Body of pancreas (tissue), 4 donors: ENCODE measurements around the gene YEATS2. TPM values are rescaled to one million over a fixed set of nuclear protein-coding genes. Genes with fewer than 3 reads are reported as not detected.
"Not testable (repeated sequence)": the region's sequence is repeated elsewhere in the genome, so short reads cannot be mapped to it uniquely, and the experiment has no call there.

ENCODE experiments used
- ATAC-seq: fragments of 150-250 bp; one replicate; pipeline ENCODE4 v1.9.1; 2016
- DNase-seq, 4 donors: peaks; one replicate each; pipeline ENCODE4 v3.0.0-alpha.2; 2019
- H3K27ac ChIP-seq, 4 donors: fragments of 200-600 bp; sonication (generic); 1 replicate in 3 of 4; 2 replicates in 1 of 4; pipeline versions ENCODE4 v1.5.1 to v1.6.1; 2016 to 2019; ENCODE audit warnings: mild to moderate bottlenecking in 1 of 4, mixed read lengths in 1 of 4, moderate library complexity in 1 of 4
- H3K27me3 ChIP-seq, 2 donors: fragments of 200-600 bp; sonication (generic); one replicate each; pipeline ENCODE4 v1.6.0; 2016; ENCODE audit warnings: mild to moderate bottlenecking in 1 of 2
- H3K36me3 ChIP-seq, 2 donors: fragments of 200-600 bp; sonication (generic); replicated peaks in 1 of 2; 2 replicates each; pipeline ENCODE4 v1.5.1; 2016; ENCODE audit warnings: low read depth in 2 of 2; ENCODE audit not compliant: insufficient read depth in 1 of 2
- H3K4me1 ChIP-seq: fragments of 200-600 bp; sonication (generic); one replicate; pipeline ENCODE4 v1.6.0; 2016
- H3K4me3 ChIP-seq, 2 donors: fragments of 200-600 bp; sonication (generic); 1 replicate in 1 of 2; 2 replicates in 1 of 2; pipeline ENCODE4 v1.5.1; 2016 to 2019
- H3K9me3 ChIP-seq, 3 donors: fragments of 200-600 bp; sonication (generic); 1 replicate in 2 of 3; 2 replicates in 1 of 3; pipeline ENCODE4 v1.5.1; 2016
- POLR2A ChIP-seq, 3 donors: fragments of 450-650 bp; IDR thresholded peaks; one replicate each; pipeline ENCODE4 v1.6.1; 2016; ENCODE audit warnings: antibody characterized with exemption in 3 of 3, mild to moderate bottlenecking in 2 of 3
- WGBS, 2 donors: methylation state at CpG; one replicate each; pipeline ENCODE4 v1.1.5; 2017; 5-methylcytosine and 5-hydroxymethylcytosine counted together
- intact Hi-C: fragments of 100-400 bp; cut with DNase I; formaldehyde crosslinking; loops from one replicate; pipeline ENCODE4 v1.15.1; 2023
- total RNA-seq, 2 donors: library from RNA; depleted of rRNA; stranded (reverse); fragments of >200 nt; gene quantifications; one replicate each; pipeline ENCODE4 v1.1.0, GENCODE V29; 2016
- TF ChIP-seq, protein P1 (sequence below), 7 experiments: fragments of 450-650 bp in 4 of 7; fragments of 200-600 bp in 3 of 7; sonication (generic) in 3 of 7; IDR thresholded peaks; one replicate each; pipeline ENCODE4 v1.5.1; 2016 to 2019; ENCODE audit warnings: antibody characterized with exemption in 7 of 7

YEATS2 gene
- total RNA-seq, 2 donors from 2014 or later = 12.5 to 13.8 TPM

DNA sequence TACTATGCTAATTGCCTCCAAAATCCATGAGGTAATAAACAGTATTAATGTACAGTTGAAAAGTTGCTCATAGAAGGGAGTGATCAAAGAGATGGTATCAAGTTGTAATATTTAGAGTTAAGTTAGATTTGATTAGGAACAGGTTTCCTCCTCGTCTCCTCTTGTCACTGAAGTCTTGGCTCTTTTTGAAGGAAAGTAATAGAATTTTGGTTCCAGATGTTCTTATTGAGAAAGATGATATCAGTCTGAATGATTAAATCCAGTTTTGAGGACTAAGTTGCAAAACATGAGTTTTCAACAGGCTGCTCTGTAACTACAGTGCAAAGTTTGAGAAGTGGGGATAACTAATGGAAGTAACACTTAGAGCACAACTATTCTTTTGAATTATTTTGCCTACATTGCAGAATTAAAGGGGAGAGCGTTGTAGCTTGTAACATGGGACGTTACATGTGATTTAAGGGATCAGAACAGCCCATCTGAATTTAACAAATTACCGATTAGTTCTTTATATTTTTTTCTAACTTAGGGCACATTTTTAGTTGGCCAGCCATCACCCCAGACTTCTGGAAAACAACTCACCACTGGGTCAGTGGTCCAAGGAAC is 79.5 kb downstream of the YEATS2 start:
- DNase-seq (no peak), ATAC-seq (no peak)
- WGBS, 2 donors = 93% methylated on average over 4 of the region's 4 CpGs
- intact Hi-C loops = no loop called here
- Histone ChIP-seq H3K9me3 (no peaks in the 10 kb centered on the region), H3K4me1 (no peaks in the 10 kb centered on the region), H3K36me3 (peaks cover 5 to 15% of the 10 kb centered on the region in 2 donors), H3K4me3 (no peak overlapping the region), H3K27ac (no peak overlapping the region), H3K27me3 (no peaks in the 10 kb centered on the region)
- TF ChIP-seq POLR2A (IDR thresholded peaks at IDR 0.05) = no peak
- TF ChIP-seq, protein P1, sequence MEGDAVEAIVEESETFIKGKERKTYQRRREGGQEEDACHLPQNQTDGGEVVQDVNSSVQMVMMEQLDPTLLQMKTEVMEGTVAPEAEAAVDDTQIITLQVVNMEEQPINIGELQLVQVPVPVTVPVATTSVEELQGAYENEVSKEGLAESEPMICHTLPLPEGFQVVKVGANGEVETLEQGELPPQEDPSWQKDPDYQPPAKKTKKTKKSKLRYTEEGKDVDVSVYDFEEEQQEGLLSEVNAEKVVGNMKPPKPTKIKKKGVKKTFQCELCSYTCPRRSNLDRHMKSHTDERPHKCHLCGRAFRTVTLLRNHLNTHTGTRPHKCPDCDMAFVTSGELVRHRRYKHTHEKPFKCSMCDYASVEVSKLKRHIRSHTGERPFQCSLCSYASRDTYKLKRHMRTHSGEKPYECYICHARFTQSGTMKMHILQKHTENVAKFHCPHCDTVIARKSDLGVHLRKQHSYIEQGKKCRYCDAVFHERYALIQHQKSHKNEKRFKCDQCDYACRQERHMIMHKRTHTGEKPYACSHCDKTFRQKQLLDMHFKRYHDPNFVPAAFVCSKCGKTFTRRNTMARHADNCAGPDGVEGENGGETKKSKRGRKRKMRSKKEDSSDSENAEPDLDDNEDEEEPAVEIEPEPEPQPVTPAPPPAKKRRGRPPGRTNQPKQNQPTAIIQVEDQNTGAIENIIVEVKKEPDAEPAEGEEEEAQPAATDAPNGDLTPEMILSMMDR (IDR thresholded peaks at IDR 0.05) = no peak

DNA sequence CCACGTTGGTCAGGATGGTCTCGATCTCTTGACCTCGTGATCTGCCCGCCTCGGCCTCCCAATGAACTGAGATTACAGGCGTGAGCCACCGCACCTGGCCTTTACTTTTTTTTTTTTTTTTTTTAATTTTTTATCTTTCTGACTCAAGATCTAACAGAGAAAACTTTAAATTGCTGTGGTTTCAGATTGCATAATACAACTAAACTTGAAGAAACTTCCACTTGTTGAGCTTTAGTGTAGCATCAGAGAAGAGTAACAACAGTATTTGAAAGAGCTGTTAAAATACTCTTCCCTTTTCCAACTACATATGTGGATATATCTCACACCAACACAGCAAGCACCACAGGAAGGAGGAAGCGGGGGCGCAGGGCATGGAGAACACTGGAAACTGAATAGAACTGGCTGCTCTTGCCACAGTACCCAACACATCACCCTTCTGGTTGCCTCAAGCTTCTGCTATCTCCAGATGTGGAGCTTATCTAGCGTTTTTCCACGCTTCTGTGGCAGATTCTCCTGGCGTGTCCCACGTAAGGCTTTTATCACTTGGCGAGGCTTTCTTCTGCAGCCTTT is 82.4 kb downstream of the YEATS2 start:
- TF ChIP-seq, protein P1 (IDR thresholded peaks at IDR 0.05) = no peak
- no peak for TF ChIP-seq POLR2A (IDR thresholded peaks at IDR 0.05)
- Histone ChIP-seq H3K4me3 (no peak overlapping the region), H3K4me1 (no peaks in the 10 kb centered on the region), H3K27me3 (no peaks in the 10 kb centered on the region), H3K9me3 (no peaks in the 10 kb centered on the region), H3K27ac (no peak overlapping the region), H3K36me3 (peaks cover 5 to 13% of the 10 kb centered on the region in 2 donors)
- intact Hi-C loops = no loop called here
- ATAC-seq = no peak
- peak in 1 of 4 donors; percentile 32 for DNase-seq
- WGBS, 2 donors = 78 to 87% methylated on average over 14 of the region's 14 CpGs

DNA sequence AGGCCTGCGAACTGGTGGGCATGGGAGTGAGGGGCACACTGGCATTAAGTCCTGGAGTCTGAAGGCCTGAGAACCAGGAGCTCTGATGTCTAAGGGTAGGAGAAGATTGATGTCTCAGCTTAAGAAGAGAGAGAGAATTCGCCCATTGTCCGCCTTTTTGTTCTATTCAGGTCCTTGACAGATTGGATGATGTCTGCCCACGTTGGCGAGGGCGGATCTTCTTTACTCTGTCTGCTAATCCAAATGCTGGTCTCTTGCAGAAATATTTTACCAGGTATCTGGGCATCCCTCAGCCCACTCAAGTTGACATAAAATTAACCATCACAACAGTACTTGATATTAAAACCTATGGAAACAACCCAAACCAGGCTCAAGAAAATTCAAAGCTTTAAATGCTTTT is 83.6 kb downstream of the YEATS2 start:
- Histone ChIP-seq H3K9me3 (no peaks in the 10 kb centered on the region), H3K27ac (no peak overlapping the region), H3K27me3 (no peaks in the 10 kb centered on the region), H3K4me1 (no peaks in the 10 kb centered on the region), H3K4me3 (no peak overlapping the region), H3K36me3 (peaks cover 5 to 14% of the 10 kb centered on the region in 2 donors)
- TF ChIP-seq POLR2A (IDR thresholded peaks at IDR 0.05) = no peak
- TF ChIP-seq, protein P1 (IDR thresholded peaks at IDR 0.05) = no peak
- 89 to 96% methylated on average over 6 of the region's 6 CpGs for WGBS, 2 donors
- DNase-seq (no peak), ATAC-seq (no peak)
- intact Hi-C loops = no loop called here

DNA sequence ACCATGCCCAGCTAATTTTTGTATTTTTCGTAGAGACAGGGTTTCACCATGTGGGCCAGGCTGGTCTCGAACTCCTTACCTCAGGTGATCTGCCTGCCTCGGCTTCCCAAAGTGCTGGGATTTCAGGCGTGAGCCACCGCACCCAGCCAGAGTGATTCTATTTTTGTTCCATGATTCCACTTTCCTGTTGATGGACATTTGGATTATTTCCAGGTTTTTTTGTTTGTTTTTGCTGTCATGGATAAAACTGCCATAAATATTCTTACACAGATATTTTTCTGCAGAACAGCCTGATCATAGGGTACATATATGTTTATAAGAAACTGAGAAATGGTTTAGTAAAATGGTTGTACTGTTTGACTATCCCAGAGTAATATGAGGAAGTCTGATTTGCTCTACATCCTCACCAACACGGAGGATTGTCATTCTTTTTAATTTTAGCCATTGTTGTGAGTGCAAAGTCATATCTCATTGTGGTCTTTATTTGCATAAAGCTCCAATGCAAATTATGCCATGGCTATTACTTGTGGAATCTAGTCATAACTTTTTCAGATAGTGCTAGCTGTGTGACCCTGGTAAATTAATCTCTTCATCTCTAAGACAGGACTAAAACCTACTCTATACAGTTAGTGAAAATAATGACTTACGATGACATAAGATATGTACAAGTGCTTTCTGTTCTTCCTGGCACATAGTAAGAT is 85.1 kb downstream of the YEATS2 start:
- Histone ChIP-seq H3K27me3 (no peaks in the 10 kb centered on the region), H3K36me3 (peaks cover 9 to 11% of the 10 kb centered on the region in 2 donors), H3K27ac (no peak overlapping the region), H3K9me3 (no peaks in the 10 kb centered on the region), H3K4me1 (no peaks in the 10 kb centered on the region), H3K4me3 (no peak overlapping the region)
- intact Hi-C loops = no loop called here
- no peak for TF ChIP-seq POLR2A (IDR thresholded peaks at IDR 0.05)
- TF ChIP-seq, protein P1 (IDR thresholded peaks at IDR 0.05) = no peak
- 76 to 79% methylated on average over 7 of the region's 7 CpGs for WGBS, 2 donors
- DNase-seq = no peak
- ATAC-seq = no peak

DNA sequence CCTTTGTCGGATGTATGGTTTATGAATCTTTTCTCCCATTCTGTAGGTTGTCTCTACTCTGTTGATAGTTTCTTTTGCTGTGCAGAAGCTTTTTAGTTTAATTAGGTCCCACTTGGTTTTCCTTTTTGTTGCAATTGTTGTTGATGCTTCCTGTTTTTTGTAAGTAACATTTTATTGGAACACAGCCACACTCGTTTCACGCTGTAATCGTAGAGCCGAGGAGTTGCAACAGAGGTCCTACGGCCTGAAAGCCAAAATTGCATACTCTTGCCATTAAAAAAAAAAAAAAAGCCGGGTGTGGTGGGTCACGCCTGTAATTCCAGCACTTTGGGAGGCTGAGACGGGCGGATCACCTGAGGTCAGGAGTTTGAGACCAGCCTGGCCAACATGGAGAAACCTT is 86.9 kb downstream of the YEATS2 start:
- intact Hi-C loops, H3K4me3 ChIP-seq, H3K36me3 ChIP-seq, DNase-seq, H3K4me1 ChIP-seq, H3K27ac ChIP-seq, H3K27me3 ChIP-seq, ATAC-seq, H3K9me3 ChIP-seq: not testable (repeated sequence)
- 80 to 96% methylated on average over 10 of the region's 10 CpGs for WGBS, 2 donors
